Activated CD4-positive, alpha-beta T cell treated with anti-CD3 and anti-CD28 coated beads for 36 hours (primary cell): ENCODE results near the gene SOSTDC1. TPM values are rescaled to one million over a fixed set of nuclear protein-coding genes. Genes with fewer than 3 reads are reported as not detected.
"Not testable (repeated sequence)": the region's sequence is repeated elsewhere in the genome, so short reads cannot be mapped to it uniquely, and the experiment has no call there.

Experiments
- ATAC-seq: fragments of 200-7000 bp; cut with Tn5 transposase; one replicate; pipeline ENCODE4 v1.10.0; 2021; ENCODE audit warnings: mild to moderate bottlenecking, moderate library complexity
- CTCF ChIA-PET: fragments of 350-600 bp; sonication (Branson Sonifier 250); formaldehyde crosslinking; loops from one replicate; lab custom pipeline; 2021; ENCODE audit warnings: antibody characterized with exemption; lab: Charles Lee
- POLR2A ChIA-PET: fragments of 350-600 bp; sonication (Branson Sonifier 250); formaldehyde crosslinking; loops from one replicate; lab custom pipeline; 2021; ENCODE audit warnings: antibody characterized with exemption, inconsistent platforms; lab: Charles Lee
- DNase-seq: peaks from one replicate; pipeline ENCODE4 v3.0.0-alpha.2; 2020
- H3K27ac Mint-ChIP-seq: one replicate; pipeline ENCODE4 v1.8.0; 2021; ENCODE audit warnings: mixed read lengths
- H3K27me3 Mint-ChIP-seq: one replicate; pipeline ENCODE4 v1.8.0; 2021; ENCODE audit warnings: mixed read lengths
- H3K36me3 Mint-ChIP-seq: one replicate; pipeline ENCODE4 v1.8.0; 2021; ENCODE audit warnings: low read depth, mixed read lengths
- H3K4me1 Mint-ChIP-seq: one replicate; pipeline ENCODE4 v1.8.0; 2021; ENCODE audit warnings: mixed read lengths
- H3K4me3 Mint-ChIP-seq: one replicate; pipeline ENCODE4 v1.8.0; 2021; ENCODE audit warnings: mild to moderate bottlenecking, moderate library complexity, mixed read lengths
- H3K9me3 Mint-ChIP-seq: one replicate; pipeline ENCODE4 v1.8.0; 2021; ENCODE audit warnings: low read depth, mixed read lengths
- intact Hi-C, 2 experiments: fragments of 100-400 bp; cut with DNase I in 1 of 2; cut with micrococcal nuclease in 1 of 2; formaldehyde crosslinking; loops; one replicate each; pipeline versions ENCODE4 v1.14.2 to v1.15.1; 2022 to 2024; cut with DNase I, micrococcal nuclease
- total RNA-seq, 2 experiments: library from RNA; stranded (reverse); gene quantifications; one replicate each; pipeline ENCODE4 v1.2.3, GENCODE V29; 2021

Gene SOSTDC1
- not detected for total RNA-seq

GRCh38 chr7:16465469-16466361 is at the start of gene SOSTDC1:
TSS of gene SOSTDC1 (minus strand) at chr7:16465738. CDS start at chr7:16465668, 70 bp downstream.
- intact Hi-C loops: no loop called here
- H3K27ac Mint-ChIP-seq: no peak within 1 kb of the TSS
- peaks cover 2% of the 10 kb centered on the region for H3K4me1 Mint-ChIP-seq
- ChIA-PET POLR2A (no interaction called here), CTCF (interaction anchor here (1.0 to 1.1 kb wide), 2 partner anchors 10 to 99 kb away, joined by 3 to 4 read pairs; no protein-coding TSS in a partner anchor)
- H3K4me3 Mint-ChIP-seq: no peak within 1 kb of the TSS
- no peaks in the 10 kb centered on the region for H3K27me3 Mint-ChIP-seq
- DNase-seq (no peak), ATAC-seq (no peak)
- no peaks in the 10 kb centered on the region for H3K36me3 Mint-ChIP-seq
- no peaks in the 10 kb centered on the region for H3K9me3 Mint-ChIP-seq

- CTCF ChIA-PET: interaction anchor here (1.2 kb wide), 1 partner anchor 11 kb away, joined by 3 read pairs; no protein-coding TSS in a partner anchor
- H3K27me3 Mint-ChIP-seq: peaks cover 2% of the 10 kb centered on the region
Observed at GRCh38 chr7:16514729-16515128, 49.2 kb upstream of the SOSTDC1 start.

GRCh38 chr7:16514271-16514670 is 48.7 kb upstream of the SOSTDC1 start:
- Mint-ChIP-seq H3K36me3 (no peaks in the 10 kb centered on the region), H3K9me3 (no peaks in the 10 kb centered on the region), H3K4me3 (no peak overlapping the region), H3K27me3 (peaks cover 2% of the 10 kb centered on the region), H3K4me1 (no peaks in the 10 kb centered on the region), H3K27ac (no peak overlapping the region)
- DNase-seq (no peak), ATAC-seq (no peak)
- intact Hi-C loops: no loop called here
- ChIA-PET CTCF (interaction anchor here (1.2 kb wide), 1 partner anchor 12 kb away, joined by 3 read pairs; no protein-coding TSS in a partner anchor), POLR2A (no interaction called here)

More at GRCh38 chr7:16514729-16515128, 49.2 kb upstream of the SOSTDC1 start:
- no peaks in the 10 kb centered on the region for H3K36me3 Mint-ChIP-seq
- no peaks in the 10 kb centered on the region for H3K4me1 Mint-ChIP-seq
- ATAC-seq: no peak
- intact Hi-C loops: no loop called here
- no peak overlapping the region for H3K27ac Mint-ChIP-seq
- no peak for DNase-seq
- no peaks in the 10 kb centered on the region for H3K9me3 Mint-ChIP-seq
- POLR2A ChIA-PET: no interaction called here
- no peak overlapping the region for H3K4me3 Mint-ChIP-seq

GRCh38 chr7:16512097-16512496 is 46.6 kb upstream of the SOSTDC1 start:
- Mint-ChIP-seq H3K4me3 (no peak overlapping the region), H3K4me1 (no peaks in the 10 kb centered on the region), H3K27ac (no peak overlapping the region), H3K27me3 (peaks cover 2% of the 10 kb centered on the region), H3K36me3 (no peaks in the 10 kb centered on the region), H3K9me3 (no peaks in the 10 kb centered on the region)
- ATAC-seq (no peak), DNase-seq (no peak)
- POLR2A ChIA-PET: no interaction called here
- CTCF ChIA-PET: no interaction called here
- intact Hi-C loops: no loop called here

GRCh38 chr7:16511314-16511713 is 45.8 kb upstream of the SOSTDC1 start:
- POLR2A ChIA-PET: no interaction called here
- no peaks in the 10 kb centered on the region for H3K27me3 Mint-ChIP-seq
- no peak overlapping the region for H3K27ac Mint-ChIP-seq
- CTCF ChIA-PET: no interaction called here
- no peak for DNase-seq
- H3K4me1 Mint-ChIP-seq: no peaks in the 10 kb centered on the region
- ATAC-seq: no peak
- intact Hi-C loops: no loop called here
- no peaks in the 10 kb centered on the region for H3K9me3 Mint-ChIP-seq
- H3K36me3 Mint-ChIP-seq: no peaks in the 10 kb centered on the region
- H3K4me3 Mint-ChIP-seq: no peak overlapping the region

- H3K27ac Mint-ChIP-seq: no peak overlapping the region
- intact Hi-C loops: no loop called here
- ChIA-PET POLR2A (interaction anchor here (0.7 kb wide), 1 partner anchor 155 kb away, joined by 5 read pairs; no protein-coding TSS in a partner anchor), CTCF (no interaction called here)
- no peak for DNase-seq
- no peak for ATAC-seq
- no peaks in the 10 kb centered on the region for H3K27me3 Mint-ChIP-seq
- H3K4me3 Mint-ChIP-seq: no peak overlapping the region
- H3K4me1 Mint-ChIP-seq: no peaks in the 10 kb centered on the region
- no peaks in the 10 kb centered on the region for H3K36me3 Mint-ChIP-seq
- no peaks in the 10 kb centered on the region for H3K9me3 Mint-ChIP-seq
Observed at GRCh38 chr7:16509829-16510228, 44.3 kb upstream of the SOSTDC1 start.

- CTCF ChIA-PET: interaction anchor here (2.0 kb wide), 1 partner anchor 58 kb away, joined by 6 read pairs; no protein-coding TSS in a partner anchor
Observed at GRCh38 chr7:16506422-16506821, 40.9 kb upstream of the SOSTDC1 start.

GRCh38 chr7:16504019-16504418 is 38.5 kb upstream of the SOSTDC1 start:
- intact Hi-C loops: no loop called here
- H3K36me3 Mint-ChIP-seq: no peaks in the 10 kb centered on the region
- peaks cover 5% of the 10 kb centered on the region for H3K27me3 Mint-ChIP-seq
- no peak overlapping the region for H3K27ac Mint-ChIP-seq
- ChIA-PET POLR2A (no interaction called here), CTCF (interaction anchor here (0.5 to 1.3 kb wide), 3 partner anchors 10 to 66 kb away, joined by 3 to 4 read pairs (median 4); no protein-coding TSS in a partner anchor)
- no peaks in the 10 kb centered on the region for H3K4me1 Mint-ChIP-seq
- DNase-seq (no peak), ATAC-seq (no peak)
- H3K4me3 Mint-ChIP-seq: no peak overlapping the region
- H3K9me3 Mint-ChIP-seq: no peaks in the 10 kb centered on the region

More at GRCh38 chr7:16506422-16506821, 40.9 kb upstream of the SOSTDC1 start:
- POLR2A ChIA-PET, H3K9me3 Mint-ChIP-seq, intact Hi-C loops, DNase-seq, H3K4me3 Mint-ChIP-seq, H3K36me3 Mint-ChIP-seq, H3K4me1 Mint-ChIP-seq, ATAC-seq, H3K27ac Mint-ChIP-seq, H3K27me3 Mint-ChIP-seq: not testable (repeated sequence)

GRCh38 chr7:16502303-16502702 is 36.8 kb upstream of the SOSTDC1 start:
- H3K27me3 Mint-ChIP-seq: peaks cover 5% of the 10 kb centered on the region
- POLR2A ChIA-PET: no interaction called here
- CTCF ChIA-PET: interaction anchor here (0.9 kb wide), 1 partner anchor 51 kb away, joined by 3 read pairs; no protein-coding TSS in a partner anchor
- DNase-seq (no peak), ATAC-seq (no peak)
- no peaks in the 10 kb centered on the region for H3K4me1 Mint-ChIP-seq
- no peaks in the 10 kb centered on the region for H3K9me3 Mint-ChIP-seq
- intact Hi-C loops: no loop called here
- H3K4me3 Mint-ChIP-seq: no peak overlapping the region
- no peaks in the 10 kb centered on the region for H3K36me3 Mint-ChIP-seq
- no peak overlapping the region for H3K27ac Mint-ChIP-seq

GRCh38 chr7:16498122-16498521 is 32.6 kb upstream of the SOSTDC1 start:
- peak overlapping the region; percentile 25 for H3K27ac Mint-ChIP-seq
- POLR2A ChIA-PET: no interaction called here
- intact Hi-C loops: no loop called here
- CTCF ChIA-PET: interaction anchor here (0.6 kb wide), 1 partner anchor 80 kb away, joined by 3 read pairs; no protein-coding TSS in a partner anchor
- no peaks in the 10 kb centered on the region for H3K4me1 Mint-ChIP-seq
- no peak overlapping the region for H3K4me3 Mint-ChIP-seq
- DNase-seq (no peak), ATAC-seq (no peak)
- peaks cover 6% of the 10 kb centered on the region for H3K27me3 Mint-ChIP-seq
- no peaks in the 10 kb centered on the region for H3K9me3 Mint-ChIP-seq
- H3K36me3 Mint-ChIP-seq: no peaks in the 10 kb centered on the region

GRCh38 chr7:16494955-16495719 is 29.6 kb upstream of the SOSTDC1 start:
- intact Hi-C loops: no loop called here
- DNase-seq (no peak), ATAC-seq (no peak)
- Mint-ChIP-seq H3K27ac (no peak overlapping the region), H3K27me3 (peaks cover 6% of the 10 kb centered on the region), H3K36me3 (no peaks in the 10 kb centered on the region), H3K4me1 (peaks cover 6% of the 10 kb centered on the region), H3K9me3 (no peaks in the 10 kb centered on the region), H3K4me3 (no peak overlapping the region)
- ChIA-PET POLR2A (no interaction called here), CTCF (interaction anchor here (1.8 kb wide), 1 partner anchor 9 kb away, joined by 4 read pairs; no protein-coding TSS in a partner anchor)
